NCI-H1417 (cell line): ENCODE measurements around the gene TMEM158.
A peak's percentile ranks its signal among the peaks of the same experiment; 100 is the strongest.

ENCODE experiments used
- DNase-seq, 3 experiments: peaks; one replicate each; lab custom pipeline; 2025; lab: John Stamatoyannopoulos, UW

The TMEM158 gene

GRCh38 chr3:45204136-45204535 is 22.0 kb downstream of the TMEM158 start:
- DNase-seq, result no peak

- DNase-seq, result no peak
These were observed 26.0 kb downstream of the TMEM158 start for GRCh38 chr3:45199837-45200648.

- DNase-seq, result no peak
These were observed 27.5 kb downstream of the TMEM158 start for GRCh38 chr3:45198264-45199260.

GRCh38 chr3:45194791-45195190 is 31.3 kb downstream of the TMEM158 start:
- DNase-seq, result no peak

- DNase-seq, result no peak
These were observed 34.1 kb downstream of the TMEM158 start for GRCh38 chr3:45191924-45192417.

- no peak for DNase-seq
These were observed 34.7 kb downstream of the TMEM158 start for GRCh38 chr3:45191424-45191823.

- peak in 1 of 3 experiments; percentile 4 for DNase-seq
These were observed 37.1 kb downstream of the TMEM158 start for GRCh38 chr3:45188719-45189659.

- DNase-seq, result no peak
These were observed 38.4 kb downstream of the TMEM158 start for GRCh38 chr3:45187694-45188141.

GRCh38 chr3:45186871-45187270 is 39.2 kb downstream of the TMEM158 start:
- no peak for DNase-seq

GRCh38 chr3:45185461-45185860 is 40.6 kb downstream of the TMEM158 start:
- DNase-seq, result no peak

GRCh38 chr3:45185052-45185451 is 41.0 kb downstream of the TMEM158 start:
- DNase-seq, result no peak

GRCh38 chr3:45183872-45184262 is 42.2 kb downstream of the TMEM158 start:
- DNase-seq, result no peak

- peak in 2 of 3 experiments; percentile 19 to 43 for DNase-seq
These were observed 42.9 kb downstream of the TMEM158 start for GRCh38 chr3:45182915-45183871.

- no peak for DNase-seq
These were observed 44.6 kb downstream of the TMEM158 start for GRCh38 chr3:45181496-45181895.

- DNase-seq, result no peak
These were observed 45.2 kb downstream of the TMEM158 start for GRCh38 chr3:45180899-45181298.

- DNase-seq, result no peak
These were observed 46.0 kb downstream of the TMEM158 start for GRCh38 chr3:45180051-45180450.

GRCh38 chr3:45179163-45179562 is 46.9 kb downstream of the TMEM158 start:
- no peak for DNase-seq

GRCh38 chr3:45178183-45179023 is 47.7 kb downstream of the TMEM158 start:
- DNase-seq, result no peak

GRCh38 chr3:45176912-45177311 is 49.2 kb downstream of the TMEM158 start:
- no peak for DNase-seq
